Astrocyte (in vitro differentiated cells and primary cell): ENCODE results near the gene BCAS2.

Source experiments
- CTCF ChIP-seq: IDR thresholded peaks from 2 replicates; pipeline ENCODE4 v1.5.1; 2011; ENCODE audit warnings: low read depth, mild to moderate bottlenecking, inconsistent platforms, low read length, moderate library complexity; ENCODE audit not compliant: insufficient read depth
- EZH2 ChIP-seq: IDR thresholded peaks from 2 replicates; pipeline ENCODE4 v1.6.1; 2012; ENCODE audit warnings: mild to moderate bottlenecking, low read length, inconsistent platforms; ENCODE audit not compliant: insufficient read depth

GRCh38 chr1:114585231-114585630 lies 3.8 kb upstream of the BCAS2 start:
- TF ChIP-seq CTCF: no peak
- TF ChIP-seq EZH2: no peak
